ENCODE results near the gene CHCHD10. TPM values are rescaled to one million over a fixed set of nuclear protein-coding genes. Genes with fewer than 3 reads are reported as not detected.
"Not testable (repeated sequence)": the region's sequence is repeated elsewhere in the genome, so short reads cannot be mapped to it uniquely, and the experiment has no call there.

The CHCHD10 gene
- total RNA-seq, 4 donors from 2014 or later = 26.7 to 46.4 (median 32.2) TPM

- Histone ChIP-seq H3K27ac (no peak overlapping the region), H3K27me3 (no peaks in the 10 kb centered on the region), H3K9me3 (no peaks in the 10 kb centered on the region), H3K36me3 (peaks cover 45% of the 10 kb centered on the region), H3K4me1 (peaks cover 4% of the 10 kb centered on the region), H3K4me3 (no peak overlapping the region)
- 78% methylated on average over 2 of the region's 2 CpGs for WGBS
- no peak for DNase-seq (ENCODE audit: low spot score in 2 of 2)
- no peak for TF ChIP-seq POLR2AphosphoS5 (IDR thresholded peaks at IDR 0.05)
- TF ChIP-seq POLR2A (IDR thresholded peaks at IDR 0.05) = no peak
- TF ChIP-seq CTCF (IDR thresholded peaks at IDR 0.05) = no peak
- TF ChIP-seq EP300 (IDR thresholded peaks at IDR 0.05) = no peak
Observed at GRCh38 chr22:23743303-23743705, 24.5 kb downstream of the CHCHD10 start.

- no peak overlapping the region for H3K4me3 ChIP-seq
- H3K36me3 ChIP-seq = peaks cover 45% of the 10 kb centered on the region
- no peak overlapping the region for H3K27ac ChIP-seq
- peaks cover 4% of the 10 kb centered on the region for H3K4me1 ChIP-seq
- TF ChIP-seq POLR2A (IDR thresholded peaks at IDR 0.05) = no peak
- no peak for TF ChIP-seq CTCF (IDR thresholded peaks at IDR 0.05)
- H3K27me3 ChIP-seq = no peaks in the 10 kb centered on the region
- WGBS = 75% methylated on average over 3 of the region's 7 CpGs
- DNase-seq (ENCODE audit: low spot score in 2 of 2) = no peak
- H3K9me3 ChIP-seq = no peaks in the 10 kb centered on the region
Observed at GRCh38 chr22:23742505-23743264, 25.1 kb downstream of the CHCHD10 start.

GRCh38 chr22:23737696-23738095 is 30.1 kb downstream of the CHCHD10 start:
- Histone ChIP-seq H3K36me3 (peaks cover 20% of the 10 kb centered on the region), H3K27ac (no peak overlapping the region), H3K27me3 (no peaks in the 10 kb centered on the region), H3K4me1 (no peaks in the 10 kb centered on the region), H3K4me3 (no peak overlapping the region), H3K9me3 (no peaks in the 10 kb centered on the region)
- TF ChIP-seq CTCF (IDR thresholded peaks at IDR 0.05) = no peak
- no peak for TF ChIP-seq POLR2A (IDR thresholded peaks at IDR 0.05)
- TF ChIP-seq EP300 (IDR thresholded peaks at IDR 0.05) = no peak
- TF ChIP-seq POLR2AphosphoS5 (IDR thresholded peaks at IDR 0.05) = no peak
- no peak for DNase-seq (ENCODE audit: low spot score in 2 of 2)

GRCh38 chr22:23728108-23728507 is 39.7 kb downstream of the CHCHD10 start:
- not testable (repeated sequence) for H3K4me3 ChIP-seq; H3K4me1 ChIP-seq; DNase-seq (ENCODE audit: low spot score in 2 of 2); H3K27me3 ChIP-seq; H3K27ac ChIP-seq; H3K9me3 ChIP-seq; H3K36me3 ChIP-seq
- 81% methylated on average over 4 of the region's 4 CpGs for WGBS

- WGBS = 87% methylated on average over 2 of the region's 2 CpGs
- Histone ChIP-seq H3K27me3 (no peaks in the 10 kb centered on the region), H3K9me3 (no peaks in the 10 kb centered on the region), H3K27ac (no peak overlapping the region), H3K4me3 (no peak overlapping the region), H3K36me3 (no peaks in the 10 kb centered on the region), H3K4me1 (no peaks in the 10 kb centered on the region)
- no peak for TF ChIP-seq CTCF (IDR thresholded peaks at IDR 0.05)
- TF ChIP-seq POLR2AphosphoS5 (IDR thresholded peaks at IDR 0.05) = no peak
- TF ChIP-seq POLR2A (IDR thresholded peaks at IDR 0.05) = no peak
- TF ChIP-seq EP300 (IDR thresholded peaks at IDR 0.05) = no peak
- DNase-seq (ENCODE audit: low spot score in 2 of 2) = no peak
Observed at GRCh38 chr22:23722724-23723123, 45.0 kb downstream of the CHCHD10 start.

- Histone ChIP-seq H3K9me3 (no peaks in the 10 kb centered on the region), H3K27me3 (no peaks in the 10 kb centered on the region), H3K36me3 (no peaks in the 10 kb centered on the region), H3K4me3 (no peak overlapping the region), H3K27ac (no peak overlapping the region), H3K4me1 (no peaks in the 10 kb centered on the region)
- 77% methylated on average over 4 of the region's 4 CpGs for WGBS
- DNase-seq (ENCODE audit: low spot score in 2 of 2) = no peak
- TF ChIP-seq POLR2AphosphoS5 (IDR thresholded peaks at IDR 0.05) = no peak
- TF ChIP-seq CTCF (IDR thresholded peaks at IDR 0.05) = no peak
- no peak for TF ChIP-seq EP300 (IDR thresholded peaks at IDR 0.05)
- TF ChIP-seq POLR2A (IDR thresholded peaks at IDR 0.05) = no peak
Observed at GRCh38 chr22:23722160-23722559, 45.6 kb downstream of the CHCHD10 start.
